Measurements from ENCODE around the gene HTR3C. TPM values are rescaled to one million over a fixed set of nuclear protein-coding genes. Genes with fewer than 3 reads are reported as not detected.

Gene HTR3C
- total RNA-seq, 1 experiment from 2014 or later, result not detected

DNA sequence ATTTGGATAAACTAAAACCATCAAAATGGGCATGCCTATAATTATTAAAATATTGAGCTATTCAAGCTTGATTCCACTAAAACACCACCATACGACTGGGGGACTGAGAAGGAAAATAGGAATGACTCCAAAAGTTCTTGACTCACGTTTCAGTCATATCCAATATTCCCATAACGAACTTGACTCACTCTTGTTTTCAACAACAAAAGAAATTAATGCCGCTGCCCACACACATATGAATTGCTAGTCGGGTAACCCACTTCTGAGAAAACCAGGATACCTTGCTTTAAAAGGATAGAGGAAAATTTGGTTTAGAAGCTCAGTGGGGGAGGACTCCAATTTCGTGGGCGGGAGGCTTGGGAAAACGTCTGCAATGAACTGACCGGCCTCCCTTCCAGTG, 5.2 kb downstream of the HTR3C start:
- RAD21 ChIA-PET (ENCODE audit: low non-redundant PET in 1 of 2, low total read pairs in 2 of 2, uncharacterized antibody in 2 of 2, unreplicated experiment in 2 of 2), result no interaction called here
- CTCF ChIA-PET, result no interaction called here
- Histone ChIP-seq H2AFZ (ENCODE audit: low read depth, low read length, poor library complexity, severe bottlenecking) (no peak overlapping the region), H3K27me3 (ENCODE audit: insufficient read depth, low read length) (no peaks in the 10 kb centered on the region), H3K4me3 (replicated peaks in 1 of 2; ENCODE audit: low read depth in 1 of 2, low read length in 2 of 2) (no peak overlapping the region), H3K36me3 (ENCODE audit: control insufficient read depth in 1 of 2, insufficient read depth in 2 of 2, low read length in 2 of 2) (no peaks in the 10 kb centered on the region), H3K9me2 (ENCODE audit: insufficient read depth) (no peaks in the 10 kb centered on the region), H3K9ac (ENCODE audit: low read length) (no peak overlapping the region), H3K4me2 (ENCODE audit: low read length) (no peak overlapping the region), H3K27ac (ENCODE audit: low read depth, low read length) (no peak overlapping the region), H3K4me1 (ENCODE audit: control insufficient read depth in 1 of 2, insufficient read depth in 2 of 2, low read length in 2 of 2) (peaks cover 0 to 3% of the 10 kb centered on the region in 2 experiments; a peak in 1 of 4 replicates), H3K79me2 (ENCODE audit: insufficient read depth, low read length) (no peaks in the 10 kb centered on the region), H3K9me3 (ENCODE audit: control insufficient read depth in 1 of 2, insufficient read depth in 1 of 2, low read depth in 1 of 2, low read length in 2 of 2) (no peaks in the 10 kb centered on the region), H4K20me1 (ENCODE audit: insufficient read depth) (no peaks in the 10 kb centered on the region)
- POLR2A ChIA-PET, result no interaction called here
- no peak for DNase-seq (ENCODE audit: low read depth, low spot score)
- no TSS peak for BruUV-seq (replicated peaks)
- intact Hi-C loops (cut with micrococcal nuclease), result no loop called here
- no peak for ATAC-seq
- TF ChIP-seq EZH2 (IDR thresholded peaks at IDR 0.05) (no peak), TCF7L2 (IDR thresholded peaks at IDR 0.05; ENCODE audit: borderline replicate concordance, extremely low read depth, insufficient read depth, insufficient read length) (no peak), CEBPB (IDR thresholded peaks at IDR 0.05; ENCODE audit: low read depth) (no peak), EGR1 (IDR thresholded peaks at IDR 0.05; ENCODE audit: low read depth) (no peak), FOSL1 (IDR thresholded peaks at IDR 0.05; ENCODE audit: low read depth) (no peak), SP1 (IDR thresholded peaks at IDR 0.05; ENCODE audit: low read depth) (no peak), POLR2A (IDR thresholded peaks at IDR 0.05; ENCODE audit: borderline replicate concordance, extremely low read depth, insufficient read depth, insufficient read length) (no peak), RAD21 (IDR thresholded peaks at IDR 0.05; ENCODE audit: low read depth) (no peak), ZNF274 (IDR thresholded peaks at IDR 0.05; ENCODE audit: low read depth, low read length) (no peak), POLR2AphosphoS5 (IDR thresholded peaks at IDR 0.05; ENCODE audit: low read depth, low read length) (no peak)
- TF ChIP-seq, protein P1, sequence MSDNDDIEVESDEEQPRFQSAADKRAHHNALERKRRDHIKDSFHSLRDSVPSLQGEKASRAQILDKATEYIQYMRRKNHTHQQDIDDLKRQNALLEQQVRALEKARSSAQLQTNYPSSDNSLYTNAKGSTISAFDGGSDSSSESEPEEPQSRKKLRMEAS (IDR thresholded peaks at IDR 0.05), result no peak
- TF ChIP-seq, protein P2, sequence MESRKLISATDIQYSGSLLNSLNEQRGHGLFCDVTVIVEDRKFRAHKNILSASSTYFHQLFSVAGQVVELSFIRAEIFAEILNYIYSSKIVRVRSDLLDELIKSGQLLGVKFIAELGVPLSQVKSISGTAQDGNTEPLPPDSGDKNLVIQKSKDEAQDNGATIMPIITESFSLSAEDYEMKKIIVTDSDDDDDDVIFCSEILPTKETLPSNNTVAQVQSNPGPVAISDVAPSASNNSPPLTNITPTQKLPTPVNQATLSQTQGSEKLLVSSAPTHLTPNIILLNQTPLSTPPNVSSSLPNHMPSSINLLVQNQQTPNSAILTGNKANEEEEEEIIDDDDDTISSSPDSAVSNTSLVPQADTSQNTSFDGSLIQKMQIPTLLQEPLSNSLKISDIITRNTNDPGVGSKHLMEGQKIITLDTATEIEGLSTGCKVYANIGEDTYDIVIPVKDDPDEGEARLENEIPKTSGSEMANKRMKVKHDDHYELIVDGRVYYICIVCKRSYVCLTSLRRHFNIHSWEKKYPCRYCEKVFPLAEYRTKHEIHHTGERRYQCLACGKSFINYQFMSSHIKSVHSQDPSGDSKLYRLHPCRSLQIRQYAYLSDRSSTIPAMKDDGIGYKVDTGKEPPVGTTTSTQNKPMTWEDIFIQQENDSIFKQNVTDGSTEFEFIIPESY (IDR thresholded peaks at IDR 0.05; ENCODE audit: extremely low read depth, insufficient replicate concordance, low read length), result no peak
